Activated CD4-positive, alpha-beta T cell treated with anti-CD3 and anti-CD28 coated beads, Interleukin-10, Interleukin-2, amounts not matched to agents 100 ng/mL and 50 ng/mL, durations not matched to agents 16 hours and 8 hours (primary cell): Measurements from ENCODE around the gene IGFBP2.

Experiments used
- DNase-seq: peaks from one replicate; pipeline ENCODE4 v3.0.0-alpha.2; 2020

Gene IGFBP2

GRCh38 chr2:216644842-216645635 lies 11.8 kb downstream of the IGFBP2 start:
- no peak for DNase-seq

GRCh38 chr2:216645636-216645950 lies 12.4 kb downstream of the IGFBP2 start:
- DNase-seq, result no peak

GRCh38 chr2:216646116-216646515 lies 12.9 kb downstream of the IGFBP2 start:
- DNase-seq, result no peak

DNA sequence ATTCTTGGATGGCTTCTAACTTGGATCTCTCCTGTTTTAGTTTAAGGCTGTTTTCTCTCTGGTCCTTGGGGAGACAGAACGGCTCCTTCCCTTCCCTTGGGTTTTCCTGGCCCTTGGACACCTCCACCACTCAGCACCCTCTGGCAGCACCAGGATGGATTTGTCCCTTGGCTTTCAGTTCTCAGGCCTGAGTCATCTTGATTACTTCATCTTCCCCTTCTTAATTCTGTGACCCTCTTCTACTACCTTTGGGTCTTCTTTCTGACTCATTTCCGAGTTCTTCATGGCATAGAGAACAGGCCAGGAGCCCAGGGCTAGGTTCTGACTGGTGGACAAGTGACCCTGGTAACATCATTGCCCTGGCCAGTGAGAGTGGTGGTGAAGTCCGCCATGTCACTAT lies 14.9 kb downstream of the IGFBP2 start:
- DNase-seq, result no peak

DNA sequence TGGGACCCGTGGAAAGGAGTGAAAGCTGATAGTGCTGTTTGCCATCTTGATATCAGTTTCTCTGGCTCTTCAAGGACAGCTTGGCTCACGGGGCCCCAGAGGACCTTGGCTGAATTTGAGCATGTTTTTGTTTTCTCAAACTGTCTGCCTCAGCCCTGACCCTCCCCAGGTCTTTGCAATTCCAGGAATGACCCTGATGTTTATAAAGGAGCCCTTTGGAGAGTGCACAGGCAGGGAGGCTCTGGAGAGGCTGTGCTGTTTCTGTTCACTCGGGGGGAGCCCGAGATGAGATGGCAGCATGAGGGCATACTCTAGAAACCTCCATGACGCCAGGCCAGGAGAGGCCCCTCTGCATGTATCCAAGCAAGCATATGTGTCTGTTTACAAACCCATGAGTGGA lies 16.4 kb downstream of the IGFBP2 start:
- DNase-seq, result no peak

DNA sequence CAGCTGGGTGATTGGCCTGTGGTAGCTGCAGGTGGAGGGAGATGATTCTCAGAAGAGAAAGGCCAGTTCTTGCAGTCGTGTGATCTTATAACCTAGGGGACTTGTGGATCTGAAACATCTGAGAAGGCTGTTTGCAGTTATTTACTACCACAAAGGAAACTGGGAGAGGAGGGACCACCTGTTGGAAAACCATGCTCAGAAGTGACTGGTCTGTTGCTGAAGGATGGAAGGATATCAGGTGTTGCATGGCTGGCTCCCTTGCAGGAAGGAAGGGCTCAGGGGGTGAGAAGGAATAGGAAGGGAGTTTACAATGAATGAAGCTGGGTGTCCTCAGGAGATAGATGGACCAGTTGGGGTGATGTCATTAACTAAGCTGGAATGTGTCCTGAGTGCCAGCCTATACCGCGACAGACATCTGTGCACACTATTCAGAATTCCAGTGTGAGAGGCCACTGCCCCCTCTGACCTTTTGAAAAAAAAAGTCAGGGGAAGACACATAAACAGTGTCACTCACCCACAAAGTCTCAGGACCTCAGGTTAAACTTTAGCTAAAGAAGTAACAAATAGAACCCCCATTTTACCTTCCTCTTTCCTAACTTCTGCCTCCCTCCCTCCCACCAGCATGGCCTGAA lies 17.5 kb downstream of the IGFBP2 start:
- no peak for DNase-seq

DNA sequence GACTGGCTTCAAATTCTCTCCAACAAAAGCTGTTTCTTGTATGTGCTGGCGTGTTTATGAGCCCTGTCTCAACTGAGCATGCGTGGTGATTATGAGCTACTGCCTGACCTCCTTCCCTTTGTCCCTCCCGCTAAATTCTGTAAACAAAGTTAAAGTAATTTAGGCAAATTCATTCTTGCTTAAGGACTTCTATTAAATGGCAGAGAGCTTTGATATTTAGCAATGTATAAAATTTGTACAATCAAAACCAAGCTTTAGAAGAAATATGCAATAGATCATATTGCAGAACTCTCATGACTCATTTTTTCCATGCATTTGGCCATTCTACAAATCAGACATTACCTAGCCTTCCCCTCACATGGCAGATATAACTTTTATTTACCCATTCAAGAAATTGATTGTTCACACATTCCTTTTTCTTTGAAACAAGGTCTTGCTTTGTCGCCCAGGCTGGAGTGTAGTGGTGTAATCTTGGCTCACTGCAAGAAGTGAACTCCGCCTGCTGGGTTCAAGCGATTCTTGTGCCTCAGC lies 18.2 kb downstream of the IGFBP2 start:
- no peak for DNase-seq

DNA sequence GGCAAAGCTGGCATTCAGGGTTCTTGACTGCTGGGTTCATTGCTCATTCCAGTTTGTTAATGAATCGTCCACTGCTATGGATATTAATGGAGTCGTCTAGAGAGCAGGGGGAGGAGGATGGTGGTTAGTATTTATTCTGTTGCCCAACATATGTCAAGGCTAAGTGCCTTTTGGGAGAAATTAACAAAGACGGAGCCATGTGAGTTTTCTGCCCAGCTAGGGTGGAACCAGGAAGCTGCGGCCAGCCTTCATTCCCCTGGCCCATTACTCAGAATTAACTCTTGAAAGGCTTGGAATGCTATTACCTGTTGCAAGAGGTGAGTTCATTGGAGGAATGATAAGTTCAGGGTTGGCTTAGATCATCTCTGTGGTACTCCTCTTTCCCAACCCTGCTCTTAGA lies 19.3 kb downstream of the IGFBP2 start:
- DNase-seq, result no peak

DNA sequence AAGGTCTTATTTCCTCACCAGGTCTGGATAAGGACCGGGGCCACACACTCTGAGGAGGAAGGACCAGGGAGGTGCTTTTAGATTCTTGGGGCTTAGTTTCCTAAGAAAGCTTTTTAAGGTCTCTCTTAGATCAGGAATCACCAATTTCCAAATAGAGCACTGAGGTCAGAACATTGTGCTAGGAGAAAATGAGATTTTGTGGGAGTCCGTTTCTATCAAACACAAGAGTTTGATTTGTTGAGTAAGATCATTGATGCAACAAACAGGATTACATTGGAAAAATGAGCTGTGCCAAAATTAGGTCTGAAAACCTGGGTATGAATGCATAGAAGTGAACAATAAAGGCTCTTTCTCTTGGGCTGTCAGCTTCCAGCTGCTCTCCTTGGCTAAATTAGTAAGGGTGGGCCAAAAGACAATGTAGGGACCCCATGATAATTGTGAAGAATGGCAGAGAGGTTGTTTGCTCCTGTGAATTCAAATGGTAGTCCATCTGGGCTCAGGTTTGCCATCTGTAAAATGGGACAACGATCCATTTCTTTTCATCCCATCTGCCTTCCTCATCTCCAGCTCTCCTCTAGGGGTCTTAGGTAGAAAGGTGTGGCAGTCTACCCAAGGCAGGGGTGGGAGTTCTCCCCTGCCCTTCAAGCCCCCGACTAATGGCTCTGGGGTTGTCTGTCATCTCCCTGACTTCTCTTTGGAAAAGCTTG lies 20.0 kb downstream of the IGFBP2 start:
- no peak for DNase-seq

GRCh38 chr2:216653931-216654365 lies 20.7 kb downstream of the IGFBP2 start:
- no peak for DNase-seq

GRCh38 chr2:216654528-216655052 lies 21.4 kb downstream of the IGFBP2 start:
- DNase-seq, result no peak

GRCh38 chr2:216657086-216657855 lies 24.1 kb downstream of the IGFBP2 start:
- DNase-seq, result no peak

DNA sequence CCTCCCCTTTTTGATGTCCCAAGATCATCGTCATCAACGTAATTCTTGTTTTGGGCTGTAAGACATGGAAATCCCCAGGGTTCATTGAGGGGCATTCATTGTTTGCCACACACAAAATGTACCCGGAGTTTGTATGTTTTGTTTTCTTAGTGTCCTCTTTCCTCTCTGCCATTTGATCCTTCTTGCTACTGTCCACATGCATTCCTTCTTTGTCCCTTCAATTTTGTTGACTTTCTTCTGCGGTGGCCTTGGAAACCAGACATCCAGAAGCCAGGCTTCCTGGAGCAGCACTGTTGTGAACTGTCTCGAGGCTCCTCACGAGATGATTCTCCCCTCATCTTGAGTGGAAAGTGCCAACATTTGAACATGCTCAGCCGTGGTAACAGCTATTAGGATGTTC lies 24.8 kb downstream of the IGFBP2 start:
- DNase-seq, result no peak

- no peak for DNase-seq
Measured at GRCh38 chr2:216658757-216659156, 25.5 kb downstream of the IGFBP2 start.

DNA sequence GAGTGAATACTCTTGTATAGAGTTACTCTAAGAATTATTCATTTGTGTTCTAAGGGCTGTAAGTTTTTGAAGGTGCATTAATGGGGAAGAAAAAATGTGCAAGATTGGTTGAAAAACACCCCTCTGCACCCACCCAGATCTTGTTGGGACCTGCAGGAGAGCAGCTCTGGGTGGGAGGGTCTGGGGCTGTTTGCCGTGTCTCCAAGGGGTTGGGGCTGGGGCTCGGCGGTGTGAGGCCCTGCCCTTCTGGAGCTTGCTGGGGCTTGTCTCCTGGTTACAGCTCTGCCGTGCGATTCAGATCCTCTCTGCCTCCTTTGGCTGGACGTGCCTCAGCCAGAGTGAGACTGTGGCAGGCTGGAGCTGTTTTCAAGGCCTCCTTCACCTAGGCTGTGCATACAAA lies 26.1 kb downstream of the IGFBP2 start:
- no peak for DNase-seq

DNA sequence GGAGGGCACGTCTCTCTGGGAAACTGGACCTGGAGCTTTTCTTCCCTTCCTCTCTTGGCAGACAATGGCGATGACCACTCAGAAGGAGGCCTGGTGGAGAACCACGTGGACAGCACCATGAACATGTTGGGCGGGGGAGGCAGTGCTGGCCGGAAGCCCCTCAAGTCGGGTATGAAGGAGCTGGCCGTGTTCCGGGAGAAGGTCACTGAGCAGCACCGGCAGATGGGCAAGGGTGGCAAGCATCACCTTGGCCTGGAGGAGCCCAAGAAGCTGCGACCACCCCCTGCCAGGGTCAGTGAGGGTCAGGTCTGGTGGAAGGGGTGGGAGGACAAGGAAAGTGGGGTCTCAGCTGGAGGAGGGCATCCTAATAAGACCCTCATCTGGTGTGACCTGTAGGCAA lies 27.3 kb downstream of the IGFBP2 start:
- no peak for DNase-seq

DNA sequence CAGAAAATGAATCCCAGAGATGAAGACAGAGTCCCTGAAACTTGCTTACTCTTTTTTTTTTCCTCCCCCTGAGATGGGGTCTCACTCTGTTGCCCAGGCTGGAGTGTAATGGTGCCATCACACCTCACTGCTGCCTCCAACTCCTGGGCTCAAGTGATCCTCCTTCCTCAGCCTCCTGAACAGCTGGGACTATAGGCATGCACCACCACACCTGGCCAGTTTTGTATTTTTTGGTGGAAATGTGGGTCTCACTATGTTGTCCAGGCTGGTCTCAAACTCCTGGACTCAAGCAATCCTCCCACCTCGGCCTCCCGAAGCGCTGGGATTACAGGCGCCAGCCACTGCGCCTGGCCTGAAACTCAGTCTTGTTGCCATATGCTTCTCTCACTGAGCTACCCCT lies 27.8 kb downstream of the IGFBP2 start:
- DNase-seq, result no peak

- DNase-seq, result no peak
Measured at GRCh38 chr2:216661639-216662375, 28.6 kb downstream of the IGFBP2 start.

- DNase-seq, result no peak
Measured at GRCh38 chr2:216663106-216663505, 29.9 kb downstream of the IGFBP2 start.

DNA sequence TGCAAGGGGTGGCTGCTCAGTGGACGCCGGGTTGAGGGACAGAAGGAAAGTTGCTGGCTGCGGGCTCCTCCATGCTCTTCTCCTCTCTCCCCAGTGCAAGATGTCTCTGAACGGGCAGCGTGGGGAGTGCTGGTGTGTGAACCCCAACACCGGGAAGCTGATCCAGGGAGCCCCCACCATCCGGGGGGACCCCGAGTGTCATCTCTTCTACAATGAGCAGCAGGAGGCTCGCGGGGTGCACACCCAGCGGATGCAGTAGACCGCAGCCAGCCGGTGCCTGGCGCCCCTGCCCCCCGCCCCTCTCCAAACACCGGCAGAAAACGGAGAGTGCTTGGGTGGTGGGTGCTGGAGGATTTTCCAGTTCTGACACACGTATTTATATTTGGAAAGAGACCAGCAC lies 30.6 kb downstream of the IGFBP2 start:
- DNase-seq, result no peak

GRCh38 chr2:216664593-216665034 lies 31.4 kb downstream of the IGFBP2 start:
- no peak for DNase-seq

DNA sequence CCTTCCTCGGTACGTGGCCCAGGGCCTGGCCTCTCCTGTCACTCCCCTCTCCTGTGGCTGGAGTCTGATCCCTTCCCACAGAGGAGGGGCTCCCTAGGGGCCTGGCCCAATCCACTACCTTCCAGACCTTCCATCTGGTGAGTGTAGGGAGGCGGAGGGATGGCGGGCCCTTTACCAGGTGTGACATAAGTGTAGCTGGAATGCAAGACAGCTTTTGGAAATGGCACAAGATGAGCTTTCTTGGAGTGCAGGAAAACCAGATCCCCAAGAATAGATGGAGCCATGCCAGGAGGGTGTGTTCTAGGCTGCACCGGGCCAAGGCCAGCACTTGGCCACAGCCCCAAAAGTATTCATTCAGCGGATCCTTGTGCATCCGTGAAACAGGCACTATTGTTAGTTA lies 32.0 kb downstream of the IGFBP2 start:
- no peak for DNase-seq
